Metanephros (tissue), 2 donors: Measurements from ENCODE around the gene DYTN. TPM values are rescaled to one million over a fixed set of nuclear protein-coding genes. Genes with fewer than 3 reads are reported as not detected.

ENCODE experiments used
- small RNA-seq: library from RNA; depleted of rRNA; stranded (forward); fragments of <200 nt; gene quantifications from one replicate; pipeline ENCODE3, GENCODE V24; 2014; ENCODE audit warnings: low replicate concordance
- total RNA-seq: library from RNA; depleted of rRNA; stranded (reverse); fragments of >200 nt; gene quantifications from one replicate; pipeline ENCODE4 v1.2.3, GENCODE V29; 2014

Gene DYTN
- total RNA-seq: not detected

GRCh38 chr2:206718296-206718695 is at the start of gene DYTN:
Gene DYTN (minus strand): TSS chr2:206718396. CDS start chr2:206718279, 117 bp downstream.

GRCh38 chr2:206765242-206766056 is 47.3 kb upstream of the DYTN start, which contains the start of the genes FASTKD2 and MDH1B:
Gene FASTKD2 (plus strand): TSS chr2:206765606. CDS start chr2:206766694, 1,088 bp downstream.
Gene MDH1B (minus strand): TSS chr2:206765328. CDS start chr2:206765271, 57 bp downstream.

GRCh38 chr2:206642075-206643025 is 75.8 kb downstream of the DYTN start, which contains the start of gene FAM237A:
Gene FAM237A (plus strand): TSS chr2:206642487. CDS start chr2:206644237, 1,750 bp downstream.

Small RNA genes within 50 kb of the gene (small RNA-seq; reads per million reads assigned to genes)
- not detected for gene RF00019

Other genes starting within 250 kb of the DYTN start
- gene FAM237A, start 75.9 kb downstream of the DYTN start, total RNA-seq: not detected
- gene MDH1B, start 46.9 kb upstream of the DYTN start, total RNA-seq: 7.0 TPM
- 41.5 TPM for gene FASTKD2, start 47.2 kb upstream of the DYTN start, total RNA-seq
- gene CPO, start 221.1 kb upstream of the DYTN start, total RNA-seq: not detected